Measurements from ENCODE around the gene RALGDS.

RALGDS gene

DNA sequence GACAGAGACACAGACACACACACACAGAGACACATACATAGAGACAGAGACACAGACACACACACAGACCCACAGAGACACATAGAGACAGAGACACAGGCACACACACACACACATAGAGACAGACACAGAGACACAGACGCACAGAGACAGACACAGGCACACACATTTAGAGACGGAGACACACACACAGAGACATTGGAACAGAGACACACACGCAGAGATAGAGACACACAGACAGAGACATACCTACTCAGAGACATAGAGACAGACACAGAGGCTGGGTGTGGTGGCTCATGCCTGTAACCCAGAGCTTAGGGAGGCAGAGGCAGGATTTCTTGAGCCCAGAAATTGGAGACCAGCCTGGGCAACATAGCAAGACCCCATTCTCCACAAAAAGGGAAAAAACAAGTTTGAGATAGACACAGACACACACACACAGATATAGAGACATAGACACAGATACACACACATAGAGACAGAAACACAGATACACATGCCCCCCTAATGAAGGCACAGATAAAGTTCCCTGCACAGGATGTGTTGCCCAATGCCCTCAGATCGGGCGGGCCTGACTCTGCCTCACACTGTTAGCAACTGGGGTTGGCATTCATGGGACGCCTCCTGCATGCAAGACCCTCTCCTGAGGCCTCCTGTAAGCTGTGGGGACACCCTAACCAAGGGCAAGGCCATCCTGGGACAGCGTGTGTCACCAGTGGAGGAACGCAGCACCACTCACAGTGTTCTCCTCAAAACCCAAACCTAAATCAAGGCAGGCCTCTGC is 3.3 kb upstream of the RALGDS start:
- TF ChIP-seq ZFX (IDR thresholded peaks at IDR 0.05), result no peak

DNA sequence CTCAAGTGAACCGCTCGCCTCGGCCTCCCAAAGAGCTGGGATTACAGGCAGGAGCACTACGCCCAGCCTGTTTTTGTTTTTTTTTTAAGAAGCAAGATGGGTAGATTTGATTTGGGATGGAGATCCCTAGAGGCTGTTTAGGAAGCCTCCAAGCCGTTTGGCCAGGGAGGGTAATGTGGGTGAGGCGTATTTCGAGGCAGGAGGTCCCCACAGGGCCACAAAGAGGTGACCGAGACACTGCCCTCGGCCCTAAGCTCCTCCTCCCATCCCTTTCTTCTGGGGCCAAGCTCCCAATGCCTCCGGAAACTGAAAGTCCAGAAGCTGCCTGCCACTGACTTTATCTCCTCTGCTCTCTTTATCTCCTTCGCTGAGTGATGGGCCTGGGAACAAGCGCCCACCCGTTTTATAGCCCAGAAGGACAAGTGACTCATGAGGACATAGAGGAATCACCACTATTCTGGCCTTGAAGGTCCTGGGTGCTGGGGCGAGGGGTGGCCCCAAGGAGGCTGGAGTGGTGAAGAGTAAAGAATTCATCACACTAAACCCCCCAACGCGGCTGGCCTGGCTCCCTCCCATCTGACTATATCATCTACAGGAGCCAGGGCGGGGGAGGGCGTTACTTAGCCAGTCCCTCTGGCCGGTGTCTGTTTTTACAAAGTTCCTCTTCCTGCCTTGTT is 2.0 kb upstream of the RALGDS start:
- no peak overlapping the region for H3K27ac ChIP-seq
- TF ChIP-seq, protein P1, sequence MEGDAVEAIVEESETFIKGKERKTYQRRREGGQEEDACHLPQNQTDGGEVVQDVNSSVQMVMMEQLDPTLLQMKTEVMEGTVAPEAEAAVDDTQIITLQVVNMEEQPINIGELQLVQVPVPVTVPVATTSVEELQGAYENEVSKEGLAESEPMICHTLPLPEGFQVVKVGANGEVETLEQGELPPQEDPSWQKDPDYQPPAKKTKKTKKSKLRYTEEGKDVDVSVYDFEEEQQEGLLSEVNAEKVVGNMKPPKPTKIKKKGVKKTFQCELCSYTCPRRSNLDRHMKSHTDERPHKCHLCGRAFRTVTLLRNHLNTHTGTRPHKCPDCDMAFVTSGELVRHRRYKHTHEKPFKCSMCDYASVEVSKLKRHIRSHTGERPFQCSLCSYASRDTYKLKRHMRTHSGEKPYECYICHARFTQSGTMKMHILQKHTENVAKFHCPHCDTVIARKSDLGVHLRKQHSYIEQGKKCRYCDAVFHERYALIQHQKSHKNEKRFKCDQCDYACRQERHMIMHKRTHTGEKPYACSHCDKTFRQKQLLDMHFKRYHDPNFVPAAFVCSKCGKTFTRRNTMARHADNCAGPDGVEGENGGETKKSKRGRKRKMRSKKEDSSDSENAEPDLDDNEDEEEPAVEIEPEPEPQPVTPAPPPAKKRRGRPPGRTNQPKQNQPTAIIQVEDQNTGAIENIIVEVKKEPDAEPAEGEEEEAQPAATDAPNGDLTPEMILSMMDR (conservative IDR thresholded peaks at IDR 0.05), result no peak
- TF ChIP-seq ZFX (IDR thresholded peaks at IDR 0.05), result no peak

More for the DNA sequence above, 3.3 kb upstream of the RALGDS start:
- no peak overlapping the region for H3K27ac ChIP-seq

DNA sequence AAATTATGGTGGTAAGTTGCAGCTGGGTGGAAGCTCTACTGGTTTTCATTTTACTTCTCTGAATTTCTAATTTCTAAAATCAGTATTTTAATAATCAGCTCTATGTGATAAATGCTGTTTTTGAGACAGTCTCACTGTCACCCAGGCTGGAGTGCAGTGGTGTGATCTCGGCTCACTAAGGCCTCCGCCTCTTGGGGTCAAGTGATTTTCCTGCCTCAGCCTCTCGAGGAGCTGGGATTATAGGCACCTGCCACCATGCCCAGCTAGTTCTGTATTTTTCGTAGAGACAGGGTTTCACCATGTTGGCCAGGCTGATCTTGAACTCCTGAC is 1.5 kb upstream of the RALGDS start:
- TF ChIP-seq ZFX (IDR thresholded peaks at IDR 0.05), result no peak
- TF ChIP-seq, protein P1 (conservative IDR thresholded peaks at IDR 0.05), result no peak
- no peak overlapping the region for H3K27ac ChIP-seq

DNA sequence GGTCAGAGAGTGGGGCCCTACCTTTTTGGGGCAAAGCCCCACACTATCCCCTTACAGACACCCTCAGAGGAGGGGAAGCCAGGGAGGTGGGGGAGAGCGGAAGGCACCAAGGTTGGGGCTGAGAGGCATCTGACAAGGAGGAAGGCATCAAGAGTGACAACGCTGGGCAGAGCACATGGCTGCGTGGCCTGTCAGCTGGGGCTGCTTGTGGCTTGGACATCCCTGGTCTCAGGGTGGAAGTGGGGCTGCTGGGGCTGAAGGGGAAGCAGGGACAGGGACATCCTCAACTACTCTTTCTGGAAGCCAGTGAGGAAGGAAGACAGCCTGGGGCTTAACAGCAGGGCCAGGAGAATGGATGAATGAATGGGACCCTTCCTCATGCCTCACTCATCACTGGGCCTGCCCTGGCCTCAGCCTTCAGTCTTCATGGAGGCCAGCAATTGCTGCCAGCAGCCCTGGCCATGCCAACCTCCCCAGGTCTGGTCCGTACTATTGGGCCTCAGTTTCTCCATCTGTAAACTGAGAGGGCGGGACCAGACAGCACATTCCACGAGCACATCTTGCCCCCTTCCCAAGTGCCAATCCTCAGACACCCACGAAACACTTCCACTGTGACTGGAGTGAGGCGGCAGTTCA is 993 bp upstream of the RALGDS start:
- peak overlapping the region; percentile 93; the same call in 1 of the 2 replicates for H3K27ac ChIP-seq
- TF ChIP-seq, protein P1 (conservative IDR thresholded peaks at IDR 0.05), result no peak
- no peak for TF ChIP-seq ZFX (IDR thresholded peaks at IDR 0.05)

DNA sequence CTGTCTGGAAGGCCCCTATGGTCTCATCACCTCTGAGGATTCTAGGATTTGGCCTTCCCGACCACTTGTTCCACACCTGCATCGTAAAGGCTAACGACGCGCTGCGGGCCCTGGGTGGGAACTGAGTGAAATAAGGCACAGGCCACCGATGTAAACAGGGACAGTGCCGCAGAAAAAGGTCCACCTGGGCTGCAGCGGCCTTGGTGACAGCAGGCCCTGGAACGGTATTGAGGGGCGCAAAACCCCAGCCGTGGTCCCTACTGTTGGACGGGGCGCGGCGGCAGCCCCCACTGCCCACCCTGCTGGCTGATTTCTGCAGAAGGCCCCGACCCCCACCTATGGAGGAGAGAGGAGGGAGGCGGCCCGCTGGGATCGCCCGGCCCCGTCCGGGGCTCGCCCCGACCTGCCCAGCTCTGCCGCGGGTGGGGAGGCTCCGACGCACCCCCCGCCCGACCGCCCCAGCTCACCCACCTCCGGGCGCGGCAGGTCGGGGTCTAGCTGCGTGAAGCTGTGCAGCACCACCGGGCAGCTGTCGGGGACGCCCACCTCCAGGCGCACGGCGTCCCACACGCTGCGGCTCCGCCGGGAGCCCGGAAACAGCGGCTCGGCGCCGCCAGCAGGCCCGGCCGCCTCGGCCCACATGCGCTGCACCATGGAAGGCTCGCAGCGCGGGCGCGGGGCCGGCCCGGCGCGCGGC is 391 bp downstream of the RALGDS start:
- TF ChIP-seq ZFX (IDR thresholded peaks at IDR 0.05), result peak; percentile 78; the same call in 1 of the 2 replicates
- TF ChIP-seq, protein P1 (conservative IDR thresholded peaks at IDR 0.05), result no peak
- peak overlapping the region; percentile 93 for H3K27ac ChIP-seq

DNA sequence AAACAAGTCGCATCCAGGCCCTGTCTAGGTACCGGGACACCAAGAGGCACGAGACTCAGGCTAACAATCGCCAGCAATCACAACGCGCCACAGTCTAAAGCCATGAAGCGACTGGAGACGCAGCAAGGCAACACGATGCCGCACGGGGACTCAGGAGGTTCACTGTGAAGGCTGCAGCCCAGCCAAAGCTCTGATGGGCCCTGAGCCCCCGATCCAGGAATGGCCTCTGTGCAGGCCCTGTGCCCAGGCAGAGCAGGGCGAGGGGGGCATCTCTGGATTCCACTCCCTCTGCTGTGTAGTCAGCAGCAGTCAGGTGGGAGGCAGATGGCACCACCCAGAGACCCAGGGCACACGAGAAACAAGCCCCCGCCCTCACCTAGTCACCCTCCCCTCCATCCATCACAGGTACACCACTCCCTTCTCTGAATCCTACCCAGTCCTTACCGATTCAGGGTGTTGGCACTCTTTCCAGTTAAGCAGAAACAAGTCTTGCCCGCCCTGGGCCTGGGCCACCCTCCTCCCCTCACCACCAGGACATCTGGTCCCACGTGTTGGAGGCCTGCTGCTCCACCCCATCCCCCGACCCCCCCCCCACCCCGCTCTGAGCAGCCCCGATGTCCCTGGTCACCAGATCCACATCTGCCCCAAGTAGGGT is 1.1 kb downstream of the RALGDS start:
- H3K27ac ChIP-seq, result peak overlapping the region; percentile 93
- TF ChIP-seq, protein P1 (conservative IDR thresholded peaks at IDR 0.05), result no peak
- TF ChIP-seq ZFX (IDR thresholded peaks at IDR 0.05), result no peak

DNA sequence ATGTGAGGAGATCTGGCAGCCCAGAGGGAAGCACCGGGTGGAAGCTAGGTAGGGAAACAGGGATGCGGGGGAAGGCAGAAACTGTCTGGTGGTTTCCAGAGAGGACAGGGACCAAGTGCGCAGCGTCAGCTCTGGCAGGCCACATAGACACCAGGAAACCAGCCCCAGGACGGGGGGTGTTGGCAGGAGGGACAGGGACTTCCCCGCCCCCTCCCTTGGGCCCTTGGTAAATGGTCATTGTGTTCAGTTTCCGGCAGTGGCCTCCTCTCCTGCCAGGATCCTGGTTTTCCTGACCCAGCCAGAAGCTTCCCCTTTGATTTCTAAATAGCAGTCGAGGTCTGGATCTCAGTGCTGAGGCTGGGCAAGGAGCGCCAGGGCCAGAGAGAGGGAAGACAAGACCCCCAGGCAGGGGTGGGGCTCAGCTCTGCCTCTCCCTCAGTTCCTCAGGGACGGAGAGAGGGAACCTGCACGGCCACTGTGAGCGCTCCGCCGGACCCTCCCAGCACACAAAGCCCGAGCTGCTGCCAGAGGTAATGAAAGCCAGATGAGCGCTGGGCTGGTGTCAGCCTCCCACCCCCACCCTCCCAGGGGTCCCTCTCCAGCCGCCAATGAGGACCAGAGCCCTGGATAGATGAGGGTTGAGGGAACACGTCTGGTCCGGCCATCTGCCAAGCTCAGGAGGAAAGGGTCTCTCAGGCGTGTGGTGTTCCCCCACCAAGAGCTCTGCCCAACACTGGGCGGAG is 1.8 kb downstream of the RALGDS start:
- TF ChIP-seq, protein P1 (conservative IDR thresholded peaks at IDR 0.05), result no peak
- no peak for TF ChIP-seq ZFX (IDR thresholded peaks at IDR 0.05)
- peak overlapping the region; percentile 93 for H3K27ac ChIP-seq

All from C4-2B (cell line).